ENCODE results near the gene HOXC10. TPM values are rescaled to one million over a fixed set of nuclear protein-coding genes. Genes with fewer than 3 reads are reported as not detected.

HOXC10 gene
- polyA plus RNA-seq, 3 donors = not detected

DNA sequence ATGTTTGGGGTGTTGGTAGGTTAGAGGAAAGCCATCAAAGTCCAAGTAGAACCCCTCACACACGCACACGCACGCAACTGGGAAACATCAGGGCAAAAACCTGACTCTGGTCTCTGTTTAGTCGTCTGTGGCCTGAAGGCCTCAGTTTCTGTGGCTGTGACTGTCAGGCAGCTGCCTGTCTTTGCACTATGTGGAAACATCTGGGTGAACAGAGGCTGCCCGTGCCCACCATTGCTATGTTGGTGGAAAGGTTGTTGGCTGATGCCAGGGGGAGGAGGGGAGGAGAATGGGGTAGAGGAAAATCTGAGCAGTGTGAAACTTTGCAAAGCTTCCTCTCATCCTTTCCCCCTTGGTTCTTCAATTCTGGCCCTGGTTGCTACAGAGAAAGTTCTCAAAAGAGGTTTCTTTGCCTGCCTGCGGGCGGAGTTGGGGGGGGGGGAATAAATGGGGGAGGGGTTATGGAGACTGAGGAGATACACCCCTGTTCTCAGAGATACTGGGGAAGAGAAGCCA, 7.5 kb downstream of the HOXC10 start:
- DNase-seq = no peak
- Mint-ChIP-seq H3K4me3 (peak overlapping the region in 1 of 2 donors; percentile 71), H3K36me3 (peaks cover 0 to 28% of the 10 kb centered on the region in 2 donors), H3K9me3 (peaks cover 2 to 59% (median 29%) of the 10 kb centered on the region in 7 donors), H3K4me1 (peaks cover 33% of the 10 kb centered on the region), H3K27ac (no peak overlapping the region), H3K27me3 (ENCODE audit: low read depth in 3 of 3) (peaks cover 99 to 100% (median 100%) of the 10 kb centered on the region in 3 donors)
- Histone ChIP-seq H3K4me1 (ENCODE audit: control insufficient read depth in 1 of 2, insufficient read depth in 2 of 2, low read length in 2 of 2) (peaks cover 12 to 20% of the 10 kb centered on the region in 2 donors), H3K79me2 (ENCODE audit: insufficient read depth, low read length) (no peaks in the 10 kb centered on the region), H4K20me1 (ENCODE audit: insufficient read depth, low read length) (no peaks in the 10 kb centered on the region), H3K27ac (ENCODE audit: low read depth in 1 of 2, low read length in 2 of 2) (no peak overlapping the region), H3K27me3 (ENCODE audit: control insufficient read depth in 2 of 2, insufficient read depth in 2 of 2, low read length in 2 of 2) (peaks cover 94 to 100% of the 10 kb centered on the region in 2 donors), H2AFZ (ENCODE audit: insufficient read depth, low read depth, low read length, poor library complexity, severe bottlenecking) (no peak overlapping the region), H3K4me2 (replicated peaks; ENCODE audit: extremely low read depth, low read length, poor library complexity, severe bottlenecking) (no peak overlapping the region), H3K9ac (ENCODE audit: insufficient read depth, low read length, poor library complexity, severe bottlenecking) (no peak overlapping the region), H3K4me3 (replicated peaks in 1 of 3; ENCODE audit: low read depth in 2 of 3, low read length in 3 of 3) (no peak overlapping the region), H3K9me3 (replicated peaks in 1 of 2; ENCODE audit: control insufficient read depth in 1 of 2, insufficient read depth in 1 of 2, low read length in 2 of 2) (peaks cover 3 to 65% of the 10 kb centered on the region in 2 donors), H3K36me3 (replicated peaks in 1 of 2; ENCODE audit: control insufficient read depth in 1 of 2, insufficient read depth in 2 of 2, low read length in 2 of 2) (no peaks in the 10 kb centered on the region)
- intact Hi-C loops (cut with micrococcal nuclease) = no loop called here
- TF ChIP-seq, protein P1, sequence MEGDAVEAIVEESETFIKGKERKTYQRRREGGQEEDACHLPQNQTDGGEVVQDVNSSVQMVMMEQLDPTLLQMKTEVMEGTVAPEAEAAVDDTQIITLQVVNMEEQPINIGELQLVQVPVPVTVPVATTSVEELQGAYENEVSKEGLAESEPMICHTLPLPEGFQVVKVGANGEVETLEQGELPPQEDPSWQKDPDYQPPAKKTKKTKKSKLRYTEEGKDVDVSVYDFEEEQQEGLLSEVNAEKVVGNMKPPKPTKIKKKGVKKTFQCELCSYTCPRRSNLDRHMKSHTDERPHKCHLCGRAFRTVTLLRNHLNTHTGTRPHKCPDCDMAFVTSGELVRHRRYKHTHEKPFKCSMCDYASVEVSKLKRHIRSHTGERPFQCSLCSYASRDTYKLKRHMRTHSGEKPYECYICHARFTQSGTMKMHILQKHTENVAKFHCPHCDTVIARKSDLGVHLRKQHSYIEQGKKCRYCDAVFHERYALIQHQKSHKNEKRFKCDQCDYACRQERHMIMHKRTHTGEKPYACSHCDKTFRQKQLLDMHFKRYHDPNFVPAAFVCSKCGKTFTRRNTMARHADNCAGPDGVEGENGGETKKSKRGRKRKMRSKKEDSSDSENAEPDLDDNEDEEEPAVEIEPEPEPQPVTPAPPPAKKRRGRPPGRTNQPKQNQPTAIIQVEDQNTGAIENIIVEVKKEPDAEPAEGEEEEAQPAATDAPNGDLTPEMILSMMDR (IDR thresholded peaks at IDR 0.05) = no peak
- 9% methylated on average over 1 of the region's 7 CpGs for WGBS (ENCODE audit: insufficient coverage)

DNA sequence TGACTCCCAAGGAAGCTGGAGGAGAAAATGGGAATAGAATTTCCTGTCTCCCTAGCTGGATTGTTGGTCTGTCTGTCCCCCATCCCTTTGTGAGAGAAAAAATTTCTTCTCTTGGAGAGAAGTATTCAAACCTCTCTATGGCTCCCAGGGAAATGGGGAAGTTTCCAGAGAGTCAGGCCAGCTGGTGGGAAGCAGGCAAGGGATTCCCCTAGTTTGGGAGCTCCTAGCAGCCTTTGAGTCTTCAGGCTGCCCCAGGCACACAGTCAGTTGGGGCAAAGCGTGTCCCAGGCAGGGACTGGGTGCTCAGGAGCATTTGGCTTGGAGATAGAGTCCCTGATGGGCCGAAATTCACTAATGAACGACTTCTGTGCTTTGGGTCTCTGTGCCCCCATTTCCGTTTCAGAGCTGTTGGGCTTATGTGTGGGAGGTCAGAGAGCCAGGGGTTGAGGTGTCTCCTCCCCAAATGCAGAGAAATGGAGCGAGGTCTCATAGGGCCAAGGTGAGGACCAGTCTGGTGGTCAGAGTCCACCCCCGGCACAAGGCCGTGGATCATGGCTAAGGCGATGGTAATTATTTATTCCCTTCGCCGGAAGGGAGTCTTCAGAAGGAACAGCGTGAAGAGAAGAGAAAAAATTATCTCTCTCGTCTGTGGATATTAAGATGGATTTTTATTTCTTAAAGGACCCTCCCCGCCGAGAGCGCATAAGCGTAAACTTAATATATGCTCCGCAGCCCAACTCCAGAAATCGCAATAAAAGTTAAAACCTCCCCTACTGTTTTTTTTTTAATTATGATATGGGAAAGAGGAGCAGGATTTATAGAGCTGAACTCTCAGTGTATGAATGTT, 8.4 kb downstream of the HOXC10 start:
- H3K4me2 ChIP-seq (replicated peaks; ENCODE audit: extremely low read depth, low read length, poor library complexity, severe bottlenecking) = no peak overlapping the region
- H3K27me3 Mint-ChIP-seq (ENCODE audit: low read depth in 3 of 3) = peaks cover 99 to 100% (median 100%) of the 10 kb centered on the region in 3 donors
- no peak overlapping the region for H3K27ac Mint-ChIP-seq
- H3K4me1 Mint-ChIP-seq = peaks cover 37% of the 10 kb centered on the region
- H4K20me1 ChIP-seq (ENCODE audit: insufficient read depth, low read length) = no peaks in the 10 kb centered on the region
- TF ChIP-seq, protein P1 (IDR thresholded peaks at IDR 0.05) = no peak
- no peak for DNase-seq
- no peak overlapping the region for H2AFZ ChIP-seq (ENCODE audit: insufficient read depth, low read depth, low read length, poor library complexity, severe bottlenecking)
- H3K27ac ChIP-seq (ENCODE audit: low read depth in 1 of 2, low read length in 2 of 2) = no peak overlapping the region
- intact Hi-C loops (cut with micrococcal nuclease) = no loop called here
- H3K36me3 ChIP-seq (replicated peaks in 1 of 2; ENCODE audit: control insufficient read depth in 1 of 2, insufficient read depth in 2 of 2, low read length in 2 of 2) = no peaks in the 10 kb centered on the region
- peaks cover 2 to 62% (median 34%) of the 10 kb centered on the region in 7 donors for H3K9me3 Mint-ChIP-seq
- H3K4me3 Mint-ChIP-seq = peak overlapping the region in 1 of 2 donors; percentile 85
- H3K36me3 Mint-ChIP-seq = peaks cover 3 to 28% of the 10 kb centered on the region in 2 donors
- no peak overlapping the region for H3K4me3 ChIP-seq (replicated peaks in 1 of 3; ENCODE audit: low read depth in 2 of 3, low read length in 3 of 3)
- no peak overlapping the region for H3K9ac ChIP-seq (ENCODE audit: insufficient read depth, low read length, poor library complexity, severe bottlenecking)
- peaks cover 12 to 20% of the 10 kb centered on the region in 2 donors for H3K4me1 ChIP-seq (ENCODE audit: control insufficient read depth in 1 of 2, insufficient read depth in 2 of 2, low read length in 2 of 2)
- H3K79me2 ChIP-seq (ENCODE audit: insufficient read depth, low read length) = no peaks in the 10 kb centered on the region
- peaks cover 93 to 100% of the 10 kb centered on the region in 2 donors for H3K27me3 ChIP-seq (ENCODE audit: control insufficient read depth in 2 of 2, insufficient read depth in 2 of 2, low read length in 2 of 2)
- WGBS (ENCODE audit: insufficient coverage) = 30% methylated on average over 6 of the region's 18 CpGs
- peaks cover 3 to 63% of the 10 kb centered on the region in 2 donors for H3K9me3 ChIP-seq (replicated peaks in 1 of 2; ENCODE audit: control insufficient read depth in 1 of 2, insufficient read depth in 1 of 2, low read length in 2 of 2)

Data from CD14-positive monocyte (primary cell).